AG09309 (cell line): ENCODE results near the gene NOXO1.
"Not testable (repeated sequence)": the region's sequence is repeated elsewhere in the genome, so short reads cannot be mapped to it uniquely, and the experiment has no call there.

ENCODE experiments used
- DNase-seq: peaks from one replicate; pipeline ENCODE4 v3.0.0-alpha.2; 2010; ENCODE audit warnings: low read depth
- H3K4me3 ChIP-seq: 2 replicates; pipeline ENCODE4 v1.5.1; 2011; ENCODE audit warnings: mild to moderate bottlenecking, low read depth, low read length, moderate library complexity; ENCODE audit not compliant: control insufficient read depth
- TF ChIP-seq, protein P1 (sequence below): IDR thresholded peaks from 2 replicates; pipeline ENCODE4 v1.5.1; 2011; ENCODE audit warnings: mild to moderate bottlenecking, low read depth, low read length, inconsistent platforms; ENCODE audit not compliant: insufficient read depth, control insufficient read depth; ENCODE audit errors: missing control alignments

NOXO1 gene

GRCh38 chr16:1966460-1966859, 14.8 kb downstream of the NOXO1 start, which contains the start of gene RNF151:
TSS of gene RNF151 (plus strand) at chr16:1966856. CDS start at chr16:1966882, 26 bp downstream.
- H3K4me3 ChIP-seq, result peak within 1 kb of the TSS; percentile 96
- TF ChIP-seq, protein P1, sequence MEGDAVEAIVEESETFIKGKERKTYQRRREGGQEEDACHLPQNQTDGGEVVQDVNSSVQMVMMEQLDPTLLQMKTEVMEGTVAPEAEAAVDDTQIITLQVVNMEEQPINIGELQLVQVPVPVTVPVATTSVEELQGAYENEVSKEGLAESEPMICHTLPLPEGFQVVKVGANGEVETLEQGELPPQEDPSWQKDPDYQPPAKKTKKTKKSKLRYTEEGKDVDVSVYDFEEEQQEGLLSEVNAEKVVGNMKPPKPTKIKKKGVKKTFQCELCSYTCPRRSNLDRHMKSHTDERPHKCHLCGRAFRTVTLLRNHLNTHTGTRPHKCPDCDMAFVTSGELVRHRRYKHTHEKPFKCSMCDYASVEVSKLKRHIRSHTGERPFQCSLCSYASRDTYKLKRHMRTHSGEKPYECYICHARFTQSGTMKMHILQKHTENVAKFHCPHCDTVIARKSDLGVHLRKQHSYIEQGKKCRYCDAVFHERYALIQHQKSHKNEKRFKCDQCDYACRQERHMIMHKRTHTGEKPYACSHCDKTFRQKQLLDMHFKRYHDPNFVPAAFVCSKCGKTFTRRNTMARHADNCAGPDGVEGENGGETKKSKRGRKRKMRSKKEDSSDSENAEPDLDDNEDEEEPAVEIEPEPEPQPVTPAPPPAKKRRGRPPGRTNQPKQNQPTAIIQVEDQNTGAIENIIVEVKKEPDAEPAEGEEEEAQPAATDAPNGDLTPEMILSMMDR, result no peak
- no peak for DNase-seq

GRCh38 chr16:1965396-1966001, 15.8 kb downstream of the NOXO1 start:
- TF ChIP-seq, protein P1, result no peak
- H3K4me3 ChIP-seq, result peak overlapping the region; percentile 96
- no peak for DNase-seq

- peak; percentile 94 for DNase-seq
- H3K4me3 ChIP-seq, result peak within 1 kb of the TSS; percentile 96
- TF ChIP-seq, protein P1, result no peak
Observed at GRCh38 chr16:1964506-1965395, 16.5 kb downstream of the NOXO1 start, which contains the start of gene RPS2. TSS of gene RPS2 (minus strand) at chr16:1964826. CDS start at chr16:1964625, 201 bp downstream.

DNA sequence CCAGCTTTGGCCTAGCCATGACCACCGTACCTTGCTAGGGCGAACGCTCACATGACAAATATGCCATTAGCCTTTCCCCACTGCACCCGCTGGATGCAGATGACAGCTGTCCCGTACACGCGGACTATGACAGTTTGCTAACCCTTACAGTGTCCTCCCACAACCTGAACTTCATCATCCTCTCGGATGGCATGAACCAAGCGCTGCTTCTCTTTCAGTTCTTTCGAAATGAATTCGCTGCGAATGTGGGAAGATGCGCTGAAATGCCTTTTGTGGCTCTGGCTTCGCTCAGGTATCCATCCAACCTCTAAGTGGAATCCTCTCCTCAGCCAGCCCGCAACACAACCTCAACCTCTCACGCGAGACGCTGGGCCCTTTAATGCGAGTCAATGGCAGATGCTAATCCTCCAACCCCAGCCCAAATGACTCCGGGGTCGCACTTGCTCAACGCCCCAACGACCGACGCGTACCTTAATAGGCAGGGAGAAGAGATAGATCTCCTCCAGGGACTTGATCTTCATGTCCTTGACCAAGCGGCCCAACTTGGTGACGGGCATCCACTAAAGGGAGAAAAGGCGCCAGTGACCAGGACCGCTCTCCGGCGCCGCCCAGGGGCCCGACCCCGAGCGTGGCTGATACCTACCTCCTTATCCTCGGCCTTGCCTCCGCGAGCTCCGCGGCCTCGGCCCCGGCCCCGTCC, 17.3 kb downstream of the NOXO1 start:
- H3K4me3 ChIP-seq, result peak overlapping the region; percentile 96
- DNase-seq, result no peak
- TF ChIP-seq, protein P1, result no peak

GRCh38 chr16:1962161-1963153, 18.8 kb downstream of the NOXO1 start:
- not testable (repeated sequence) for DNase-seq, H3K4me3 ChIP-seq

DNA sequence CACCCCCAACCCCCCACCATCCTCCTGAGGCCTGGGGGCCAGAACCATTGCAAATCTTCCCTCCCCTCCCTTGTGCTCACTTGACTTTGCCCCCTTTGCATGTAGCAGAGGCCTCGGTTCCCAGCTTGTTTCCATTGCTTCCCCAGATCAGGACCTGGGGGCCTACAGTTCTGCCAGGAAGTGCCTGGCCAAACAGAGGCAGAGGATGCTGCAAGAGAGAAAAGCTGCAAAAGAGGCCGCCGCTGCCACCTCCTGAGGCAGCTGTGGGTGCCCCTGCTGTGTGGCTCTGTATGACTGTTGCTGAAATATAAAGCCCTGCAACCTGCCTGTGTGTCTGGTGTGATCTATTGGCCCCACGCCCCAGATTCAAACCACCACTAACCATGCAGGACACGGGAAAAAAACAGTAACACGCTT, 19.6 kb downstream of the NOXO1 start:
- no peak for DNase-seq
- no peak overlapping the region for H3K4me3 ChIP-seq
- TF ChIP-seq, protein P1, result no peak
